Non-pigmented ciliary epithelial cell (primary cell): ENCODE measurements around the gene CES1.
"Not testable (repeated sequence)": the region's sequence is repeated elsewhere in the genome, so short reads cannot be mapped to it uniquely, and the experiment has no call there.

ENCODE experiments used
- DNase-seq: peaks from one replicate; pipeline ENCODE4 v3.0.0-alpha.2; 2010; ENCODE audit warnings: low read depth

Gene CES1

DNA sequence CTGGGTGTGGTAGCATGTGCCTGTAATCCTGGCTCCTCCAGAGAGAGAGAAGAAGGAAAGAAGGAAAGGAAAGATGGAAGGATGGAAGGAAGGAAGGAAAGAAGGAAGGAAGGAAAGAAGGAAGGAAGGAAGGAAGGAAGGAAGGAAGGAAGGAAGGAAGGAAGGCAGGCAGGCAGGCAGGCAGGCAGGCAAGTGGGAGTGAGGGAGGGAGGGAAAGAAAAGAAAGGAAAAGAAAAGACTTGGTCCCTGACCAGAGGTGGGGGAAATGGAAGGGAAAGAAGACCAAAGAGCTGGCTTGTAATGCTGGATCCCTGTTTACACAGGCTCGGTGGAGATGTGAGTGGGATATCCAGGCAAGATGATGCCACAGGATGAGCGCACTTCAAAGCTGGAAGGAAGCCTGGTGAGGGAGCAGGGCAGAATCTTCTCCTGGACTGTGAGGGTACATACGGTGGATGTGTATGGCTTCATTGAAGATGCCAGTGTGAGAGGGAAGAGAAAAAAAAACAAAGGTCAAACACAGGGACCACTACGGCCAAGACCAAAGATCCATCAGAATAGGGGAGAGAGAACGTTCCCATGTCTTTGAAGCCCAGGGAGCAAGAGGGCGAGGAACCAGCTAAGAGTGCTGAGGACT lies 2.1 kb downstream of the CES1 start:
- DNase-seq: no peak

DNA sequence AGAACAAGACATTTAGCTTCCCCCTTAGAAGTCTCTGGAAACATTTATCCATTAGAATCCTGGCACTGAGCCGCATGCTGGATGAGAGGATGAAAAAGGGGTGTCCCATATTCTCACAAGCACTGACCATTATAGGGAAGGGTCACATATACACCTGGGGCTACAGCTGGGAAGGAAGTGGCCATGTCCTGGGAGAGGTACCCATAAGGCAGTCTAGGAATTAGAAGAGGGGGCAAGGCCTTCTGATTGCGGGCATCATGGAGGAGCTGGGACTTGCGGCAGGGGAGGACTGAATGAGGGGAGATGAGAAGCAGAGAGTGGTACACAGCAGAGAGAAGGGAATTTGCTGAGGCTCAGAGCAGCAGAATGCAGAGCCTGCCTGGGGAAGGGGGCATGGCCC lies 3.7 kb downstream of the CES1 start:
- DNase-seq: not testable (repeated sequence)

DNA sequence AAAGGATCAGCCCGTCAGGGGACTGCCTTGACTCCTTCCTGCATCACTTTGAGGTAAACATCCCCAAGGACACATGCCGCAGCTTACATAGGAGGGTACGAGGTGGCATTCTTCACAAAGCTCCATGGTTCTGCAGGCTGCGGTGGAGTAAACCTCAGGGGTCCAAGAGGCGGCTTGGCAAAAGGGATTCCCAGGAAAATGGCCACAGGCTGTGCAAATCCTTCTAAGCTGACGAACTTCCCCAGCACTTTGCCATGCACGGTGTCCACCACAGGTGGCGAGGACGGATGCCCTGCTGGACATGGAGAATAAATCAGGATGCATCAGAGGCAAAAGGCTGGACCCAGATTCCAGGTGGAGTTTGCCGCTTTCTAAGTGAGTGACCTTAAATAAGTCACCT lies 4.2 kb downstream of the CES1 start:
- DNase-seq: no peak

DNA sequence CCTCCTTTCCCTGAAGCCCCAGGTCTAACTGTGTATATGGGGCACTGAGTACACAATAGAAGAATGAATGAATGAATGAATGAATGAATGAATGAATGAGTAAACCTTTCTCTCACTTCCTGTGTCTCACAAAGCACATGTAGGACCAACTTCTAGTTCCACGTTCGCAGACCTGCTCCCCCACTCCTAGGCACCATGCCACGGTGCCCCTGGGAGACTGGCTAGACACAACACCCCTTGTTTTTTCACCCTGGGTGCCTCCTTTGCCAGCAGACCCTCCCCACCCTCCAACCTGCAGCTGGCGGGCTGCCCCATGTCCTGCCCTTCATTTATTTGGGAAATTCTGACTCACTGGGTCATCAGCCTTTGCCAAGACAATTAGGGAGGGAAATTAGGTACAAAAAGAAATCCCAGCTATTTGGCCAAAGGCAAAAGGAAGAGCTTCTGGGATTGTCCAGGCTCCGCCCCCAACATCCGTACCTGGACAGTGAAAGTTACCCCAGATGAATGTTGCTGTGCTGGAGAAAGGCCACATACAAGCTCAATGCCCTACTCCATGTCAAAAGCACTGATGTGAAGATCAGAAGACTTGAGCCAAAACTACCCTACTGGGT lies 7.7 kb downstream of the CES1 start:
- DNase-seq: no peak

DNA sequence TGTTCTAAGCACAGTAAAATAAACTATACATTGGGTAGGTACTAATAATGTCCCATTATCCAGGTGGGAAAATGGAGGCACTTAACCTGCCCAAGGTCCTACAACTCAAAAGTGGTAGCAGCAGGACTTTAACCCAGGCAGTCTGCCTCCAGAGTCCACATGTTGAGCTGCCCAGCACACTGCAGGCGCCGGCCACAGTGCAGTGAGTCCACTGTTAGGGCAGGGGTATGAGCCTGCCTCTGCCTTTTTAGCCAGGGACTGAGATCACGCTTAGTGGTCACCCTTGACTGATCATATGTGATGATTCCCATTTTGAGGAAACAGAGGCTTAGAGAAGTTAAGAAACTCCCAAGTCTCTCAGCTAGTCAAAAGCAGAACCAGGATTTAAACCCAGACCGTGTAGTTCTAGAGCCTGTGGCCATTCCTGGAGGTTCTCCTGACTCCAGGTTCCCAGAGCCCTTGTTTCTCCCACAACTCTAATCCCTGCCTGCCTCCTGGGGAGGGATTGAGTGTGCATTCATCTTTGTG lies 8.4 kb downstream of the CES1 start:
- no peak for DNase-seq

DNA sequence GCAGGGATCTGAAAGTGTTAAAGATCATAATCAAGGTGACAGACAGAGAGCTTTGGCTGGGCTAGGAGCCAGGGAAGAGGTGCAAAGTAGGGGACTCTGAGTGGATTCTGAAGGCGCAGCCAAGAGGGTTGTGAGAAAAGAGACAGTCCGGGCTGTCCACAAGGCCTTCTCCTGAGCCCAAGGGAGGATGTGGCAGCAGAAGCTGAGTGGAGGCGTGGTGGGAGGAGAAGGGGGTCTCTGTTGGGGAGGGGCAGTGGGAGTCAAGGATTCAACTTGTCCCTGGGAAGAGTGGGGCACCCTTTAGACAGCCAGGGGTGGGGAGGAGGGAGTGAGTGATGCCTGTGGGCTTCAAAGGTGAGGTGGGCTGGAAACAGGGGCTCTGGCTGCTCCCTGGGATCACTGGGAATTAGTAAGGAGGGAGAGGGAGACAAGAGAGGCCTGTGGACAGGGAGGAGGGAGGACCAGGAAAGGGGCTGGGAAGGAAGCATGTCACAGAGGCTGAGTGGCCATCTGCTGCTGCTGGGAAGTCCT lies 10.6 kb downstream of the CES1 start:
- DNase-seq: no peak

DNA sequence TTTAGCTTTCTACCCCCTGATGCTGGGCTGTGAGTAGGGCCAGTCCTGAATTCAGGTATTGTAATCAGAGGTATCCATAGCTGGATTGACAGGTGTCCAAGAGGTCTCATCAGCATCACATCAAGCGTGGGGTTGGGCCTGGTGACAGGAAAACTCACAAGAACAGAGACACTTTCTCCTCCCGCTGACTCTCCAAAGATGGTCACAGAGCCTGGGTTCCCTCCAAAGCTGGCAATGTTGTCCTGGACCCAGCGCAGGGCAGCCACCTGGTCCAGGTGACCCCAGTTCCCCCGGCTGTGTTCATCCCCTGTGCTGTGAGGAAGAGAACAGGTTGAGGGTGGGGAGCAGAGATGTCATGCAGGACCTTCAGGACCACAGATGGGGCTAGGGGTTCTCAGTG lies 11.7 kb downstream of the CES1 start:
- no peak for DNase-seq

DNA sequence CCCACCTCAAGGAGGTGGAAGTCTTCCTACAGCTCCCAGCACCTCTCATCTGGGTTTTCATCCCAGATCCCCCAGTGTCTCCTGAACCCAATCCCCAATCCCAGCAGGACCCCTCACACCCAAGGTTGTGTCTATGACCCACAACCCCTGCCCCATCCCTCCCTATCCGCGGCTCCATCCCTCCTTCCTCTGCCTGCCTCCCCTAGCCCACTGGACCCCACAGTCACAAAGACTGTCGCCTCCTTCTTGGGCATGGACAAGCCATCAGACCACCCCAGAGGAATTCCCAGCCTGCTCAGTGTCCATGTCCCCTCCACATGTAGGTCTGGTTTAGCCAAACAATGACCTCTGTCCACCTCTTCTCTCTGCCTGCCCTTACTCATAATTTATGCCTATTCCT lies 12.3 kb downstream of the CES1 start:
- DNase-seq: no peak

DNA sequence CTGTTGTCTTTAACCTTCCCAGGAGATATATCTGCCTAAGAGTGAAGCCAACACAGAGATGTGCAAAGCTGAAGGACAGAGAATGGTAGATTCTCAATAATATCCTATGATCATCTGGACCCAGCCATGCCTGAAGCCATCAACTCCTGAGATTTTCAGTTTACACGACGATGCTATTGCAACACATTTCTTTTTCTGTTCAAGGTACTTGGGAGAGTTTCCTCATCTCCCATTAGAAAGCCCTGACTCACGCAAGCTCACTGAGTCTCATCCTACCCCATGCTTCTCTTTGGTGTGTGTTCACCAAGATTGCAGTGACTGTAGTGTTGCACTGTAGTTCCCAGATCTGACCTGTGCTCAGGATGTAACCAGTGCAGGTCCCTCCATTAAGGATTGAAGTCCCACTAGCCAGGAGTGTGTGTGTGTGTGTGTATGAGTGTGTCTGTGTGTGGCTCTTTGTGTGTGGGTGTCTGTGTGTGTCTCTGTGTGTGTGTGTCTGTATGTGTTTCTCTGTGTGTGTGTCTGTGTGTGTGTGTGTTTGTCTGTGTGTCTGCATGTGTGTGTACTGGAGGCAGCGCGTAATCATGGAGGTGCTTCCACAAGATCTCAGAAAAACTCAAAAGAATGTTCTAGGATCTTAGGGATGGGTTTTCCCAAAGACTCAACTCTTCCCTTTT lies 15.5 kb downstream of the CES1 start:
- no peak for DNase-seq

DNA sequence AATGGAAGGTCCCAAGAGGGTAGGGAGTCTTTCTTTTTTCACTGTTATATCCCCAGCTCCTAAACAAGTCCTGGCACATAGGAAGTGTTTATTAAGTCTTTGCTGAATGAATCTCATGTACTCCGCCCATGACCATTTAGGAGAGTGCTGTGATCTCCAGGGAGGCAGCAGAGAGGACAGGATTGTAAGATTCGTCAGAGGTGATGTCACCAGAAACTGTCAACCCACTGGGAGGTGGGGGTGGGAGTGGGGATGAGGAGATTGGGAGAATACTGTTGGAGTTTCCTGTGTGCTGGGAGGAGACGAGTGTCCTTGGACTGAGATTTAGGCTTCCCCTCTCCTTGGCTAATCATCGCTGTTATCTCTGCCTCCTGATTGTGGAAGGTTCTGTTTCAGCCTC lies 16.7 kb downstream of the CES1 start:
- not testable (repeated sequence) for DNase-seq

DNA sequence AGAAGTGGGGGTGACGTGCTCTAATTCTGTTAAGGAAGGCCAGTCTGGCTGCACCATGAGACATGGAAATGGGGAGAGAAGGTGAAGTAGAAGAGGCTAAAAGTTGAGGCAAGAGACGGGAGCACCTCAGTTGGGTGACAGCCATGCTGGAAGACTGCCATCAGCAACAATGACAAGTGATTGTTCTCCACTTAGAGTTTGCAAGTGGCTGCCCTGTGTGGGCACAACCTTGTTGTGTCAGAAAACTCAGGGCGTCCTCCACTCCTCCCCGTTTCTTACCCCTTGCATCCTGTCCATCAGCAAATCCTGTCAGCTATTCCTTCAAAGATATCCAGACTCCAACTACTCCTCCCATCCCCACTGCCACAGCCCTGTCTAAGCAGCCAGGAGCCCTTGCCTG lies 17.6 kb downstream of the CES1 start:
- DNase-seq: no peak

DNA sequence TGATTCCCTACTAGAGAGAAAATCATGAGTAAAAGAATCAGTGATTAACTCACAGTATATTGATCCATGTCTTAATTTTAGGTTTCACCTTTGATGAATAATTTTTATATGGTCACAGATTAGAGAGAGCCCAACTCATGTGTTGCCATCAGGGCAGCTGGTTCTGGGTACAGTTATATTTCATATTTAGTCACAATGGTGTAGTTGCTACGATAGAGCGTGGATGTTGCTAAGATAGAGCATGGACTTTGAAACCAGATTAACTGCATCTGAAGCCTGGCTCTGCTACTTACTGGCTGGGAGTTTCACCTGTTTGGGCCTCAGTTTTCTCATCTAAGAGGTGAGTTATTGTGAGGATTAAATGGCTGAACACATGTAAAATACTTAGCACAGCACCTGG lies 18.7 kb downstream of the CES1 start:
- DNase-seq: not testable (repeated sequence)

DNA sequence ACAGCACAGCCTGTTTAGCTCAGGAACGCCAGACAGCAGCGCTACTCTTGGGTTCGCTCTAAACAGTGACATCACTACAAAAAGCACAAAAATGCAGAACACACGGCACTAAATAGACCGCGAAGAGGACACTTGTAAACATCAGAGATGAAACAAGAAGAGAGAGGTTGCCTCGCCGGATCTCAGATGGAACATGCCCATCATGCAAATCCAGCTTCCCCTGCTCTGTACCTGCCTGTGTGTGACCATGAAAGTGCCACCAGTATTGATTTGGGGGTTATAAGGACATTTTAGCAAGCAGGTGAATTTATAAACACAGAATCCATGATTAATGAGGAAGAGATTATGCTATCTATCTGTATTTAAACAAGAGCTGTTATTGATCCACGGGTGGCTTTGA lies 19.2 kb downstream of the CES1 start:
- DNase-seq: not testable (repeated sequence)

DNA sequence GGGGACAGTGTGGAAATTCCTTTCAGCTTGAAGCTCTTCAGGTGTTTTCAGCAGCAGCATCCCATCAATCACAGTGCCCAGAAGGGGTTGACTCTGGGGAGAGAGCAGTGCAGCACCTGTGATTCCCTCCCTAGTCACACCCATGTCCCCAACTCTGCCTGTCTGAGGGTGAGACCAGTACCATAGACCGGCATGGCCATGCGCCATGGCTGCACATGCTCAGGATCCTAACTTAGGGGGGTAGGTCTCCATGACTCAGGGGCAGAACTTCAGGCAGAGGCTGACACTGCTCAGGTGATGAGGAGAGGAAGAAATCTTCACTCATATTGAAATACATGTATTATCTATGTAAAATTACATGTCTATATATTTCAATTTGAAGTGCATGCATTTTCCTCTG lies 19.9 kb downstream of the CES1 start:
- DNase-seq: no peak

DNA sequence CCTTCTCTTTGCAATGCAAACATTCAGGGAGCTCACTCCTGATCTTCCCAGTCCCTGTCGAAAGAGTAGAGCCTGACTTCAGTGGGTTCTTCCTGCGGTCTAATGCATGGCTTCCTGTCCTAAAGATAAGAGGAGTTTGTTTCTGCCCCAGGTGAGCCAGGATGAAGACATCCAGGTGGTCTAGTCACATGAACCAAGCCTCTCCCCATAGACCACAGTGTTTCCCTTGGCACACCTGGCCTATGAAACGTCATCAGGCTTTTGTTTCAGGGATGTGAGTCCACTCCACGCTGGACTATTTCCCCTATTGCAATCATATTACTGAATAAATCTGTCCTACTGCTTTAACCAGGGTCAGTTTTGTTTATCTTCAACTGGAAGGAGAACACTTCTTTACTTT lies 21.1 kb downstream of the CES1 start:
- no peak for DNase-seq

DNA sequence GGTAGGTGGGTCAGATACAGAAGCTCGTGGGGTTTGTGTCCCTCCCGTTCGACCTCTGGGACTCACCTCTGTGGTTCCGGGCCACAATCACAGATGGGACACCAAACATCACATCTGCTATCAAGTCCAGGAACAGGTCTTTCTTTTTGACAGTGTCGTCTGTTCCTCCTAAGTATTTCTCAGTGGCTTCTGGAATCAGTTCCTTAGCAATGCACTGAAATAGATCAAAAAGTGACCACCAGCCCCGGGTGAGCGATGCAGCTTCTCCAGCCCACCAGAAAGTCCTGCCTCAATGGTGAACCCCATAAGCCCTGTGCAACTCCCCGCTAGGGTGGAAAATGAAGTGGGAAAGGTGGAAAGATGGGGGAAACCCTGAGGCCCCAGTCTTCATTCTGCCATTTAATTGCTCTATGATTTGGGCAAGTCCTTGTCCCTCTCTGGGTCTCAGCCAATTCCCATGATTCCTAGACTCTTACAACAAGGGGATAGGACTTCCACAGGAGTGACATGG lies 22.4 kb downstream of the CES1 start:
- DNase-seq: no peak

DNA sequence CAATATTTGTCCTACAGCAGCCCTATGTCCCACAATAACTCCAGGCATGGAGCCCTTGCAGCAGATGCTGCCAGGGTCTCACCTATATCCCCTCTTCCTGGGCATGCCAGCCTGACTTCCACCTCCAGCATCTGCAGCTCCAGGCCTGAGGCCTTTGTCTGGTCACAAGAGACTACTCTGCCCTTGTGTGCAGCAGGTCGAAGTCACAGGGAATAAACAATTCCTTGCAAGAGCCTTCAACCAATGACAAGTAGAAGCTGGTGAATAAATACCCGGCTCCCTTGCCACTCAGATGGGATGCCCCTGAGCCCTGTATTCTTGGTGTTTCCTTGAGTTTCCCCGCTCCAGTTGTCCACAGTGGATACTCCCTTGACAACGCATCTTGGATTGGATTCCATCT lies 23.0 kb downstream of the CES1 start:
- no peak for DNase-seq

DNA sequence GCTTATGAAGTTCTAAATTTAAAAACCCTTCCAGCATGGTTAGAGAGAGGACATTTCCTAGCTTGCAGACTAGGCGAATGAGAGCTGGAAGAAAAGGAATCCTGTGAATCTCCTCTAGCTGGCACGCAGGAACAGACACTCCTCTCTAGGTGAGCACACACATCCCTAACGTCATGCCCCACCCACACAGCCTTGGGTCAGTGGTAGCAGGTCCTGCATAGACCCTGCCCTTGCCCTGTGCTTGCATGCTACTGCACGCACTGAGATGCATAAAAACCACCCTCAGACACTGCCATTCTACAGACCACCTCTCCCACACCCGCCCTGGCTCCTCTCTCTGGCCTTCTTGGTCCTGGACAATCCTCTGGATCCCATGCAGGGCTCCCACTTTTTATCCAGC lies 23.5 kb downstream of the CES1 start:
- no peak for DNase-seq

DNA sequence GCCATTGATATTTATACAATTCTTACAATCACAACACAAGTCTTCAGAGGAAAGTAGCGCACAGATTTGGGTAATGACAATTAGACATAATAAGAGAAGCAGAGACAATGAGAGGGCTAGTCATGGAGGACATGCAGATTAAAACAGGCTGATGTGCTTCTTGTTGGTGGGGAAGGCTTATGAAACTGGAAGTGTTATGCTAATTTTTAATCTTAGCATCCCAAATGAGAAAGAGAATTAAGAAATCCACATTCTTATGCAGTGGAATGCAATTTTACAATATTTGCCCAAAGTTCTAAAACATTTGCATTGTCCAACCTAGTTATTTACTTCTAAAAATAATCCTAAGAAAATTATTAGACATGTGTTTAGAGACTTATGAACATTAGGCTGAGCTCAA lies 24.6 kb downstream of the CES1 start:
- DNase-seq: not testable (repeated sequence)

DNA sequence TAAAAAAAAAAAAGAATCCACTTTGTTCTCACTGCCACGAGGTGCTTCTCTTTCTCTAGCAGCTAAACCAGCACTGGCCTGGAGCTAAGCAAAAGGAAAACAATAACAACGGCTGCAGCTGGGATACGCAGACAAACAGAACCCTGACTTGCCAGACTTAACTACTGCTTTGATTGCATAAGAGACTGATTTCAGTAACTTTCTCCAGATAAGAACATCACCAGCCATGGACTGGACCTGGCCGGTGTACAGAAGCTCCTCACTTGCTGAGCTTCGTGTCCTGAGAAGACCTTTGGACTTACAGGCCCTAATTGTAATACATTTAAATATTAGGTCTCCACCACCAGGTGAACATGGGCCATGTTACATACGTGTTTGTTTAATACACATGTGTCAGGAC lies 27.8 kb downstream of the CES1 start:
- not testable (repeated sequence) for DNase-seq

DNA sequence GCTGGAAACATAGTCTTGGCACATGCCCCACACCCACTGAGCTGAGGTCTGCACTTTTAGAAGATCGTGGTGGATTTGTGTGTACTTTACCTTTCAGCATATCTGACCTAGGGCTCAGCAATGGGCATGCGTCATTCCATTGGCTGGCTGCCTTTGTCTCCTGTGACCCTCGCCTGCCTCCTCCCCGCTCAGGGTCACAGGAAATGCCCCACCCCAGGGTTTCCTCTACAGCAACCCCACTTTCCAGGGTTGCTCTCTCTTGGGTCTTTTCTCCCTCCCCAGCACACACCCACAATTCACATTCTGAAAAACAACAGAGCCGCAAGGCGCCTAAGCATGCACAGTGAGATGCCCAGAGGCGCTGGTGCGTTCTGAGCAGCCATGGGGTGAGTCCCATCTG lies 29.2 kb downstream of the CES1 start:
- DNase-seq: not testable (repeated sequence)

DNA sequence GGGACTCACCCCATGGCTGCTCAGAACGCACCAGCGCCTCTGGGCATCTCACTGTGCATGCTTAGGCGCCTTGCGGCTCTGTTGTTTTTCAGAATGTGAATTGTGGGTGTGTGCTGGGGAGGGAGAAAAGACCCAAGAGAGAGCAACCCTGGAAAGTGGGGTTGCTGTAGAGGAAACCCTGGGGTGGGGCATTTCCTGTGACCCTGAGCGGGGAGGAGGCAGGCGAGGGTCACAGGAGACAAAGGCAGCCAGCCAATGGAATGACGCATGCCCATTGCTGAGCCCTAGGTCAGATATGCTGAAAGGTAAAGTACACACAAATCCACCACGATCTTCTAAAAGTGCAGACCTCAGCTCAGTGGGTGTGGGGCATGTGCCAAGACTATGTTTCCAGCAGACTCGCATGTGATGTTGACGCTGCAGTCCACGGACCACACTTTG lies 39.9 kb downstream of the CES1 start:
- not testable (repeated sequence) for DNase-seq

DNA sequence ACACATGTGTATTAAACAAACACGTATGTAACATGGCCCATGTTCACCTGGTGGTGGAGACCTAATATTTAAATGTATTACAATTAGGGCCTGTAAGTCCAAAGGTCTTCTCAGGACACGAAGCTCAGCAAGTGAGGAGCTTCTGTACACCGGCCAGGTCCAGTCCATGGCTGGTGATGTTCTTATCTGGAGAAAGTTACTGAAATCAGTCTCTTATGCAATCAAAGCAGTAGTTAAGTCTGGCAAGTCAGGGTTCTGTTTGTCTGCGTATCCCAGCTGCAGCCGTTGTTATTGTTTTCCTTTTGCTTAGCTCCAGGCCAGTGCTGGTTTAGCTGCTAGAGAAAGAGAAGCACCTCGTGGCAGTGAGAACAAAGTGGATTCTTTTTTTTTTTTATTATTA lies 41.4 kb downstream of the CES1 start:
- not testable (repeated sequence) for DNase-seq
